ENCODE measurements around the gene RAPGEF1.
A peak's percentile ranks its signal among the peaks of the same experiment; 100 is the strongest.

The RAPGEF1 gene

GRCh38 chr9:131635285-131635684, 104.6 kb downstream of the RAPGEF1 start:
- Histone ChIP-seq H3K9me3 (ENCODE audit: control insufficient read depth in 1 of 2, low read length in 2 of 2) (no peaks in the 10 kb centered on the region), H3K36me3 (ENCODE audit: control insufficient read depth in 1 of 2, insufficient read depth in 2 of 2, low read length in 2 of 2) (peaks cover 13 to 18% of the 10 kb centered on the region in 2 donors), H3K4me1 (ENCODE audit: control insufficient read depth in 1 of 2, insufficient read depth in 2 of 2, low read length in 2 of 2) (peaks cover 0 to 7% of the 10 kb centered on the region in 2 donors), H3K4me3 (ENCODE audit: low read depth in 1 of 2, low read length in 2 of 2) (no peak overlapping the region), H3K27ac (ENCODE audit: low read length) (peak overlapping the region; percentile 56), H3K27me3 (ENCODE audit: low read depth, low read length) (no peaks in the 10 kb centered on the region)

- no peaks in the 10 kb centered on the region for H3K27me3 ChIP-seq (ENCODE audit: low read depth, low read length)
- no peak overlapping the region for H3K27ac ChIP-seq (ENCODE audit: low read length)
- H3K4me1 ChIP-seq (ENCODE audit: control insufficient read depth in 1 of 2, insufficient read depth in 2 of 2, low read length in 2 of 2) = peaks cover 0 to 7% of the 10 kb centered on the region in 2 donors
- no peak overlapping the region for H3K4me3 ChIP-seq (ENCODE audit: low read depth in 1 of 2, low read length in 2 of 2)
- H3K36me3 ChIP-seq (ENCODE audit: control insufficient read depth in 1 of 2, insufficient read depth in 2 of 2, low read length in 2 of 2) = peaks cover 12 to 20% of the 10 kb centered on the region in 2 donors
- H3K9me3 ChIP-seq (ENCODE audit: control insufficient read depth in 1 of 2, low read length in 2 of 2) = no peaks in the 10 kb centered on the region
Measured at GRCh38 chr9:131633491-131634031, 106.3 kb downstream of the RAPGEF1 start.

- H3K4me1 ChIP-seq (ENCODE audit: control insufficient read depth in 1 of 2, insufficient read depth in 2 of 2, low read length in 2 of 2) = peaks cover 0 to 7% of the 10 kb centered on the region in 2 donors
- no peaks in the 10 kb centered on the region for H3K9me3 ChIP-seq (ENCODE audit: control insufficient read depth in 1 of 2, low read length in 2 of 2)
- no peak overlapping the region for H3K27ac ChIP-seq (ENCODE audit: low read length)
- no peaks in the 10 kb centered on the region for H3K27me3 ChIP-seq (ENCODE audit: low read depth, low read length)
- H3K4me3 ChIP-seq (ENCODE audit: low read depth in 1 of 2, low read length in 2 of 2) = no peak overlapping the region
- H3K36me3 ChIP-seq (ENCODE audit: control insufficient read depth in 1 of 2, insufficient read depth in 2 of 2, low read length in 2 of 2) = peaks cover 0 to 14% of the 10 kb centered on the region in 2 donors
Measured at GRCh38 chr9:131631306-131631705, 108.6 kb downstream of the RAPGEF1 start.

- Histone ChIP-seq H3K27ac (ENCODE audit: low read length) (no peak overlapping the region), H3K4me1 (ENCODE audit: control insufficient read depth in 1 of 2, insufficient read depth in 2 of 2, low read length in 2 of 2) (peaks cover 0 to 7% of the 10 kb centered on the region in 2 donors), H3K4me3 (ENCODE audit: low read depth in 1 of 2, low read length in 2 of 2) (no peak overlapping the region)
Measured at GRCh38 chr9:131630205-131630831, 109.6 kb downstream of the RAPGEF1 start.

GRCh38 chr9:131629825-131630204, 110.1 kb downstream of the RAPGEF1 start:
- Histone ChIP-seq H3K36me3 (ENCODE audit: control insufficient read depth in 1 of 2, insufficient read depth in 2 of 2, low read length in 2 of 2) (peaks cover 12 to 29% of the 10 kb centered on the region in 2 donors), H3K27ac (ENCODE audit: low read length) (no peak overlapping the region), H3K27me3 (ENCODE audit: low read depth, low read length) (no peaks in the 10 kb centered on the region), H3K4me1 (ENCODE audit: control insufficient read depth in 1 of 2, insufficient read depth in 2 of 2, low read length in 2 of 2) (peaks cover 0 to 3% of the 10 kb centered on the region in 2 donors), H3K4me3 (ENCODE audit: low read depth in 1 of 2, low read length in 2 of 2) (no peak overlapping the region), H3K9me3 (ENCODE audit: control insufficient read depth in 1 of 2, low read length in 2 of 2) (no peaks in the 10 kb centered on the region)

More at GRCh38 chr9:131630205-131630831, 109.6 kb downstream of the RAPGEF1 start:
- peaks cover 9 to 24% of the 10 kb centered on the region in 2 donors for H3K36me3 ChIP-seq (ENCODE audit: control insufficient read depth in 1 of 2, insufficient read depth in 2 of 2, low read length in 2 of 2)
- no peaks in the 10 kb centered on the region for H3K9me3 ChIP-seq (ENCODE audit: control insufficient read depth in 1 of 2, low read length in 2 of 2)
- H3K27me3 ChIP-seq (ENCODE audit: low read depth, low read length) = no peaks in the 10 kb centered on the region

GRCh38 chr9:131629226-131629500, 110.7 kb downstream of the RAPGEF1 start:
- peaks cover 17 to 34% of the 10 kb centered on the region in 2 donors for H3K36me3 ChIP-seq (ENCODE audit: control insufficient read depth in 1 of 2, insufficient read depth in 2 of 2, low read length in 2 of 2)
- no peaks in the 10 kb centered on the region for H3K27me3 ChIP-seq (ENCODE audit: low read depth, low read length)
- no peaks in the 10 kb centered on the region for H3K9me3 ChIP-seq (ENCODE audit: control insufficient read depth in 1 of 2, low read length in 2 of 2)
- H3K4me1 ChIP-seq (ENCODE audit: control insufficient read depth in 1 of 2, insufficient read depth in 2 of 2, low read length in 2 of 2) = no peaks in the 10 kb centered on the region
- H3K27ac ChIP-seq (ENCODE audit: low read length) = no peak overlapping the region
- no peak overlapping the region for H3K4me3 ChIP-seq (ENCODE audit: low read depth in 1 of 2, low read length in 2 of 2)

- Histone ChIP-seq H3K27ac (ENCODE audit: low read length) (peak overlapping the region; percentile 16), H3K4me1 (ENCODE audit: control insufficient read depth in 1 of 2, insufficient read depth in 2 of 2, low read length in 2 of 2) (no peaks in the 10 kb centered on the region), H3K4me3 (ENCODE audit: low read depth in 1 of 2, low read length in 2 of 2) (no peak overlapping the region), H3K9me3 (ENCODE audit: control insufficient read depth in 1 of 2, low read length in 2 of 2) (no peaks in the 10 kb centered on the region), H3K36me3 (ENCODE audit: control insufficient read depth in 1 of 2, insufficient read depth in 2 of 2, low read length in 2 of 2) (peaks cover 21 to 39% of the 10 kb centered on the region in 2 donors), H3K27me3 (ENCODE audit: low read depth, low read length) (no peaks in the 10 kb centered on the region)
Measured at GRCh38 chr9:131628459-131629225, 111.2 kb downstream of the RAPGEF1 start.

- Histone ChIP-seq H3K4me1 (ENCODE audit: control insufficient read depth in 1 of 2, insufficient read depth in 2 of 2, low read length in 2 of 2) (no peaks in the 10 kb centered on the region), H3K9me3 (ENCODE audit: control insufficient read depth in 1 of 2, low read length in 2 of 2) (no peaks in the 10 kb centered on the region), H3K27ac (ENCODE audit: low read length) (peak overlapping the region; percentile 73), H3K36me3 (ENCODE audit: control insufficient read depth in 1 of 2, insufficient read depth in 2 of 2, low read length in 2 of 2) (peaks cover 21 to 40% of the 10 kb centered on the region in 2 donors), H3K27me3 (ENCODE audit: low read depth, low read length) (no peaks in the 10 kb centered on the region), H3K4me3 (ENCODE audit: low read depth in 1 of 2, low read length in 2 of 2) (no peak overlapping the region)
Measured at GRCh38 chr9:131627648-131628458, 112.0 kb downstream of the RAPGEF1 start.

- Histone ChIP-seq H3K27ac (ENCODE audit: low read length) (peak overlapping the region; percentile 73), H3K4me1 (ENCODE audit: control insufficient read depth in 1 of 2, insufficient read depth in 2 of 2, low read length in 2 of 2) (no peaks in the 10 kb centered on the region)
Measured at GRCh38 chr9:131627326-131627647, 112.6 kb downstream of the RAPGEF1 start.

GRCh38 chr9:131625790-131626670, 113.8 kb downstream of the RAPGEF1 start:
- no peak overlapping the region for H3K4me3 ChIP-seq (ENCODE audit: low read depth in 1 of 2, low read length in 2 of 2)
- H3K4me1 ChIP-seq (ENCODE audit: control insufficient read depth in 1 of 2, insufficient read depth in 2 of 2, low read length in 2 of 2) = no peaks in the 10 kb centered on the region
- peaks cover 26 to 49% of the 10 kb centered on the region in 2 donors for H3K36me3 ChIP-seq (ENCODE audit: control insufficient read depth in 1 of 2, insufficient read depth in 2 of 2, low read length in 2 of 2)
- no peaks in the 10 kb centered on the region for H3K27me3 ChIP-seq (ENCODE audit: low read depth, low read length)
- H3K27ac ChIP-seq (ENCODE audit: low read length) = no peak overlapping the region
- H3K9me3 ChIP-seq (ENCODE audit: control insufficient read depth in 1 of 2, low read length in 2 of 2) = no peaks in the 10 kb centered on the region

More at GRCh38 chr9:131627326-131627647, 112.6 kb downstream of the RAPGEF1 start:
- no peaks in the 10 kb centered on the region for H3K27me3 ChIP-seq (ENCODE audit: low read depth, low read length)
- H3K4me3 ChIP-seq (ENCODE audit: low read depth in 1 of 2, low read length in 2 of 2) = no peak overlapping the region
- H3K9me3 ChIP-seq (ENCODE audit: control insufficient read depth in 1 of 2, low read length in 2 of 2) = no peaks in the 10 kb centered on the region
- peaks cover 21 to 40% of the 10 kb centered on the region in 2 donors for H3K36me3 ChIP-seq (ENCODE audit: control insufficient read depth in 1 of 2, insufficient read depth in 2 of 2, low read length in 2 of 2)
